K562 (cell line): ENCODE results near the gene DDR1. TPM values are rescaled to one million over a fixed set of nuclear protein-coding genes. Genes with fewer than 3 reads are reported as not detected.

Source experiments
- ARID3A ChIP-seq: IDR thresholded peaks from 2 replicates; pipeline ENCODE4 v1.6.1; 2012; ENCODE audit warnings: low read depth, low read length, improper control_type of control experiment, borderline replicate concordance
- CREB1 ChIP-seq, 2 experiments: sonication (generic) in 1 of 2; formaldehyde crosslinking in 1 of 2; IDR thresholded peaks; 2 replicates each; pipeline versions ENCODE4 v1.6.1 to v1.8.0; 2012 to 2022; ENCODE audit warnings: inconsistent platforms in 1 of 2, mild to moderate bottlenecking in 1 of 2, missing genetic modification reagents in 1 of 2, moderate library complexity in 1 of 2
- DLX4 ChIP-seq: fragments of 250-450 bp; sonication (Bioruptor Pico); IDR thresholded peaks from 2 replicates; pipeline ENCODE4 v1.6.1; 2021; ENCODE audit warnings: mild to moderate bottlenecking
- ETS2 ChIP-seq: IDR thresholded peaks from 2 replicates; pipeline ENCODE4 v1.6.1; 2016; ENCODE audit warnings: borderline replicate concordance, missing genetic modification characterization, mild to moderate bottlenecking, moderate library complexity, missing compliant biosample characterization; ENCODE audit not compliant: poor library complexity, severe bottlenecking
- GTF2E2 ChIP-seq: fragments of 200-800 bp; sonication (Bioruptor generic); IDR thresholded peaks from 2 replicates; pipeline ENCODE4 v1.6.1; 2016; ENCODE audit warnings: missing genetic modification characterization, missing compliant biosample characterization
- NR2C1 ChIP-seq, 2 experiments: fragments of 450-650 bp; IDR thresholded peaks; 2 replicates each; pipeline ENCODE4 v1.6.1; 2017; ENCODE audit warnings: mild to moderate bottlenecking in 2 of 2, antibody characterized with exemption in 1 of 2, inconsistent platforms in 1 of 2, missing compliant biosample characterization in 1 of 2, missing genetic modification characterization in 1 of 2
- PATZ1 ChIP-seq: fragments of 250-450 bp; sonication (Bioruptor Pico); IDR thresholded peaks from 2 replicates; pipeline ENCODE4 v1.5.0; 2020; ENCODE audit warnings: mild to moderate bottlenecking, borderline replicate concordance
- RAD21 ChIP-seq, 2 experiments: fragments of 250-450 bp in 1 of 2; fragments of 450-650 bp in 1 of 2; sonication (Bioruptor Pico) in 1 of 2; formaldehyde crosslinking in 1 of 2; IDR thresholded peaks in 1 of 2; conservative IDR thresholded peaks in 1 of 2; 2 replicates each; pipeline versions ENCODE4 v1.4.0 to v1.8.0; 2020 to 2022; ENCODE audit warnings: mild to moderate bottlenecking in 2 of 2, moderate library complexity in 1 of 2
- SAP30 ChIP-seq: fragments of 200-600 bp; sonication (generic); IDR thresholded peaks from 2 replicates; pipeline ENCODE4 v1.6.1; 2012; ENCODE audit warnings: borderline replicate concordance, low read depth, mild to moderate bottlenecking, moderate library complexity, low read length, control low read depth, inconsistent platforms; ENCODE audit not compliant: insufficient read depth, poor library complexity, severe bottlenecking
- SMC3 ChIP-seq: conservative IDR thresholded peaks from 2 replicates; pipeline ENCODE4 v1.6.1; 2011; ENCODE audit warnings: low read depth, low read length, improper control_type of control experiment; ENCODE audit not compliant: insufficient read depth
- YY1 ChIP-seq, 3 experiments: IDR thresholded peaks; 2 replicates each; pipeline ENCODE4 v1.6.1; 2011; ENCODE audit warnings: low read length in 2 of 3, mild to moderate bottlenecking in 2 of 3, moderate library complexity in 2 of 3, borderline replicate concordance in 1 of 3, control low read depth in 1 of 3, low read depth in 1 of 3; ENCODE audit not compliant: insufficient read depth in 3 of 3, insufficient replicate concordance in 2 of 3, control insufficient read depth in 1 of 3, insufficient read length in 1 of 3; ENCODE audit errors: extremely low read depth in 1 of 3
- ZMIZ1 ChIP-seq, 2 experiments: fragments of 150-350 bp in 1 of 2; IDR thresholded peaks; 2 replicates each; pipeline ENCODE4 v1.6.1; 2012 to 2016; ENCODE audit warnings: low read depth in 2 of 2, low read length in 2 of 2, mild to moderate bottlenecking in 1 of 2, moderate library complexity in 1 of 2
- polyA plus RNA-seq, 8 experiments: library from polyadenylated mRNA; depleted of rRNA in 4 of 8; stranded (reverse) in 5 of 8; unstranded in 3 of 8; fragments of >200 nt; fragmentation: Nextera tagmentation in 2 of 8; fragmentation: Illumina TruSeq in 1 of 8; extraction: Ambion mirVana in 2 of 8; extraction: Trizol in 1 of 8; gene quantifications; 2 replicates each; pipeline versions ENCODE4 v1.2.1 to v1.2.3, GENCODE V29; 2011 to 2014; ENCODE audit warnings: inconsistent platforms in 1 of 8, missing spikeins in 1 of 8
- total RNA-seq, 7 experiments: library from RNA; depleted of rRNA in 6 of 7; stranded (reverse); fragments of >200 nt in 6 of 7; fragmentation: Illumina TruSeq in 2 of 7; extraction: Trizol in 2 of 7; gene quantifications; 2 replicates each; pipeline versions ENCODE4 v1.2.1 to v1.2.3, GENCODE V29; 2011 to 2021; ENCODE audit warnings: low replicate concordance in 1 of 7

The DDR1 gene
- total and polyA plus RNA-seq, 9 of the 15 experiments (the other 6 are each of a cell fraction or from before 2014, with no cell fraction given): 1.4 to 44.6 (median 12.2) TPM

GRCh38 chr6:30907758-30908591, 23.7 kb downstream of the DDR1 start, which contains the start of gene GTF2H4 (continued):
- TF ChIP-seq RAD21 (CRISPR knock-in tag; conservative IDR thresholded peaks at IDR 0.05 in 1 of 2, IDR thresholded peaks at IDR 0.05 in 1 of 2) (0 out of 4 replicates have a peak, but pooled peaks have one; percentile 8 to 12), CREB1 (IDR thresholded peaks at IDR 0.05) (peak; percentile 71), CREB1 (CRISPR knock-in tag; IDR thresholded peaks at IDR 0.05) (no peak; the same call in 1 of the 2 replicates), DLX4 (CRISPR knock-in tag) (no peak), GTF2E2 (tag) (peak; percentile 67; the same call in 1 of the 2 replicates), ARID3A (no peak), YY1 (IDR thresholded peaks at IDR 0.05; ENCODE audit: borderline replicate concordance in 1 of 3, control insufficient read depth in 1 of 3, extremely low read depth in 1 of 3, insufficient read depth in 3 of 3, insufficient read length in 1 of 3, insufficient replicate concordance in 2 of 3, low read depth in 1 of 3, low read length in 2 of 3) (peak in 1 of 3 experiments; percentile 71), SMC3 (0 out of 2 replicates have a peak, but pooled peaks have one; percentile 3), SAP30 (no peak), NR2C1 (IDR thresholded peaks at IDR 0.05) (peak; percentile 89), NR2C1 (tag; IDR thresholded peaks at IDR 0.05) (peak; percentile 94), ZMIZ1 (IDR thresholded peaks at IDR 0.05; ENCODE audit: low read depth in 2 of 2, low read length in 2 of 2) (peak in 1 of 2 experiments; percentile 40; a peak in 1 of 4 replicates), PATZ1 (CRISPR knock-in tag) (no peak; the same call in 1 of the 2 replicates), ETS2 (no peak)
